Parathyroid adenoma (tissue), 2 donors: Measurements from ENCODE around the gene HSDL1.

Experiments
- H2AFZ ChIP-seq: fragments of 300-600 bp; sonication (generic); one replicate; pipeline ENCODE4 v1.7.0; 2017; ENCODE audit warnings: antibody characterized with exemption, mild to moderate bottlenecking
- H3K27ac ChIP-seq: fragments of 300-600 bp; sonication (generic); one replicate; pipeline ENCODE4 v1.7.0; 2017
- H3K27me3 ChIP-seq: fragments of 300-600 bp; sonication (generic); one replicate; pipeline ENCODE4 v1.7.0; 2017; ENCODE audit warnings: low read length; ENCODE audit not compliant: control insufficient read depth, insufficient read depth
- H3K36me3 ChIP-seq: fragments of 300-600 bp; sonication (generic); one replicate; pipeline ENCODE4 v1.7.0; 2017; ENCODE audit warnings: low read length; ENCODE audit not compliant: control insufficient read depth, insufficient read depth
- H3K4me1 ChIP-seq: fragments of 300-600 bp; sonication (generic); one replicate; pipeline ENCODE4 v1.7.0; 2017; ENCODE audit warnings: control low read depth
- H3K4me2 ChIP-seq: fragments of 300-600 bp; sonication (generic); one replicate; pipeline ENCODE4 v1.7.0; 2017; ENCODE audit warnings: low read length
- H3K4me3 ChIP-seq: fragments of 300-600 bp; sonication (generic); one replicate; pipeline ENCODE4 v1.7.0; 2017; ENCODE audit warnings: low read depth, low read length
- H3K79me2 ChIP-seq: fragments of 300-600 bp; sonication (generic); one replicate; pipeline ENCODE4 v1.7.0; 2017; ENCODE audit warnings: control low read depth
- H3K9ac ChIP-seq: fragments of 300-600 bp; sonication (generic); one replicate; pipeline ENCODE4 v1.7.0; 2017; ENCODE audit warnings: mild to moderate bottlenecking
- H3K9me3 ChIP-seq: fragments of 300-600 bp; sonication (generic); one replicate; pipeline ENCODE4 v1.7.0; 2017; ENCODE audit warnings: low read length; ENCODE audit not compliant: control insufficient read depth
- CTCF ChIP-seq: fragments of 300-600 bp; sonication (generic); IDR thresholded peaks from one replicate; pipeline ENCODE4 v1.7.0; 2017; ENCODE audit warnings: antibody characterized with exemption, mild to moderate bottlenecking
- donor health status: primary hyperparathyroidism.

HSDL1 gene

GRCh38 chr16:84180519-84181140 is 35.7 kb upstream of the HSDL1 start:
- H3K4me1 ChIP-seq: no peaks in the 10 kb centered on the region
- H2AFZ ChIP-seq: no peak overlapping the region
- no peak for TF ChIP-seq CTCF

GRCh38 chr16:84179612-84180320 is 34.8 kb upstream of the HSDL1 start:
- Histone ChIP-seq H3K4me2 (no peak overlapping the region), H3K36me3 (no peaks in the 10 kb centered on the region), H3K27me3 (no peaks in the 10 kb centered on the region), H3K9ac (no peak overlapping the region), H2AFZ (no peak overlapping the region), H3K9me3 (no peaks in the 10 kb centered on the region), H3K4me3 (no peak overlapping the region), H3K79me2 (no peaks in the 10 kb centered on the region), H3K27ac (no peak overlapping the region), H3K4me1 (peaks cover 6% of the 10 kb centered on the region)
- TF ChIP-seq CTCF: no peak

More at GRCh38 chr16:84180519-84181140, 35.7 kb upstream of the HSDL1 start:
- no peak overlapping the region for H3K27ac ChIP-seq
- H3K4me2 ChIP-seq: no peak overlapping the region
- no peak overlapping the region for H3K9ac ChIP-seq
- no peaks in the 10 kb centered on the region for H3K79me2 ChIP-seq
- no peaks in the 10 kb centered on the region for H3K27me3 ChIP-seq
- no peaks in the 10 kb centered on the region for H3K9me3 ChIP-seq
- no peak overlapping the region for H3K4me3 ChIP-seq
- H3K36me3 ChIP-seq: no peaks in the 10 kb centered on the region

- no peak overlapping the region for H3K4me2 ChIP-seq
- H3K36me3 ChIP-seq: no peaks in the 10 kb centered on the region
- H2AFZ ChIP-seq: no peak overlapping the region
- H3K4me1 ChIP-seq: peaks cover 6% of the 10 kb centered on the region
- H3K79me2 ChIP-seq: no peaks in the 10 kb centered on the region
- TF ChIP-seq CTCF: no peak
- no peaks in the 10 kb centered on the region for H3K27me3 ChIP-seq
- H3K9ac ChIP-seq: no peak overlapping the region
- no peak overlapping the region for H3K4me3 ChIP-seq
- no peaks in the 10 kb centered on the region for H3K9me3 ChIP-seq
- H3K27ac ChIP-seq: no peak overlapping the region
Measured at GRCh38 chr16:84178892-84179611, 34.1 kb upstream of the HSDL1 start.

- H3K79me2 ChIP-seq: no peaks in the 10 kb centered on the region
- no peak overlapping the region for H3K4me3 ChIP-seq
- no peaks in the 10 kb centered on the region for H3K27me3 ChIP-seq
- no peak for TF ChIP-seq CTCF
- peaks cover 6% of the 10 kb centered on the region for H3K4me1 ChIP-seq
- no peak overlapping the region for H3K9ac ChIP-seq
- H3K36me3 ChIP-seq: no peaks in the 10 kb centered on the region
- no peaks in the 10 kb centered on the region for H3K9me3 ChIP-seq
- no peak overlapping the region for H3K4me2 ChIP-seq
- no peak overlapping the region for H2AFZ ChIP-seq
- no peak overlapping the region for H3K27ac ChIP-seq
Measured at GRCh38 chr16:84178146-84178765, 33.3 kb upstream of the HSDL1 start.
